Fibroblast of mammary gland (primary cell): ENCODE measurements around the gene SETD7.

Source experiments
- DNase-seq: peaks from one replicate; pipeline ENCODE4 v3.0.0-alpha.2; 2010; ENCODE audit warnings: low read depth
- H3K4me3 ChIP-seq: 2 replicates; pipeline ENCODE4 v1.5.1; 2011; ENCODE audit warnings: low read depth, mild to moderate bottlenecking, low read length, moderate library complexity; ENCODE audit not compliant: control insufficient read depth
- CTCF ChIP-seq: conservative IDR thresholded peaks from 2 replicates; pipeline ENCODE4 v1.5.1; 2011; ENCODE audit warnings: low read depth, low read length, inconsistent platforms; ENCODE audit not compliant: control insufficient read depth, insufficient read depth

SETD7 gene

GRCh38 chr4:139553751-139554641 is 2.0 kb downstream of the SETD7 start:
- H3K4me3 ChIP-seq: peak overlapping the region; percentile 68
- DNase-seq: no peak
- TF ChIP-seq CTCF: no peak

- no peak for TF ChIP-seq CTCF
- peak overlapping the region; percentile 16 for H3K4me3 ChIP-seq
- peak; percentile 69 for DNase-seq
Observed at GRCh38 chr4:139552517-139553307, 3.3 kb downstream of the SETD7 start.

GRCh38 chr4:139550724-139551429 is 5.1 kb downstream of the SETD7 start:
- no peak overlapping the region for H3K4me3 ChIP-seq
- DNase-seq: peak; percentile 37
- no peak for TF ChIP-seq CTCF

- DNase-seq: no peak
- no peak for TF ChIP-seq CTCF
Observed at GRCh38 chr4:139547979-139548378, 8.0 kb downstream of the SETD7 start.

GRCh38 chr4:139540632-139541031 is 15.4 kb downstream of the SETD7 start:
- no peak for TF ChIP-seq CTCF
- DNase-seq: no peak
- no peak overlapping the region for H3K4me3 ChIP-seq

More at GRCh38 chr4:139547979-139548378, 8.0 kb downstream of the SETD7 start:
- H3K4me3 ChIP-seq: no peak overlapping the region

- TF ChIP-seq CTCF: no peak
- H3K4me3 ChIP-seq: no peak overlapping the region
- peak; percentile 47 for DNase-seq
Observed at GRCh38 chr4:139540161-139540560, 15.9 kb downstream of the SETD7 start.
